ENCODE results near the gene LLGL2. TPM values are rescaled to one million over a fixed set of nuclear protein-coding genes. Genes with fewer than 3 reads are reported as not detected.

LLGL2 gene
- total RNA-seq, 1 donor from 2014 or later: 50.6 TPM

DNA sequence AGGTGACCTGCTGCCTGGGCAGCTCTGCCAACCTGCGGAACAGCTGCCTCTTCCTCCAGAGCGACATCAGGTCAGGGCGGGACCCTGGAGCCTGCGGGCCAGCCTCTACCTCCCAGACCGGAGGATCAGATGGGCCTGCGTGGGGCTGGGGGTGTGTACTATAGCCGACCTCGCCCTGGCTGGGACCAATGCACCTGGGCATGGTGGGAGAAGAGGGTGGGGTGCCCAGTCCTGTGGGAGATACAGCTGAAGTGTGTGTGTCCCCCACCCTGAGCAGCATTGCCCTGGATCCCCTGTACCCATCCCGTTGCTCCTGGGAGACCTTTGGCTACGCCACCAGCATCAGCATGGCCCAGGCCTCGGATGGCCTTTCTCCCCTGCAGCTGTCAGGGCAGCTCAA lies 29.5 kb upstream of the LLGL2 start:
- TF ChIP-seq, protein P1, sequence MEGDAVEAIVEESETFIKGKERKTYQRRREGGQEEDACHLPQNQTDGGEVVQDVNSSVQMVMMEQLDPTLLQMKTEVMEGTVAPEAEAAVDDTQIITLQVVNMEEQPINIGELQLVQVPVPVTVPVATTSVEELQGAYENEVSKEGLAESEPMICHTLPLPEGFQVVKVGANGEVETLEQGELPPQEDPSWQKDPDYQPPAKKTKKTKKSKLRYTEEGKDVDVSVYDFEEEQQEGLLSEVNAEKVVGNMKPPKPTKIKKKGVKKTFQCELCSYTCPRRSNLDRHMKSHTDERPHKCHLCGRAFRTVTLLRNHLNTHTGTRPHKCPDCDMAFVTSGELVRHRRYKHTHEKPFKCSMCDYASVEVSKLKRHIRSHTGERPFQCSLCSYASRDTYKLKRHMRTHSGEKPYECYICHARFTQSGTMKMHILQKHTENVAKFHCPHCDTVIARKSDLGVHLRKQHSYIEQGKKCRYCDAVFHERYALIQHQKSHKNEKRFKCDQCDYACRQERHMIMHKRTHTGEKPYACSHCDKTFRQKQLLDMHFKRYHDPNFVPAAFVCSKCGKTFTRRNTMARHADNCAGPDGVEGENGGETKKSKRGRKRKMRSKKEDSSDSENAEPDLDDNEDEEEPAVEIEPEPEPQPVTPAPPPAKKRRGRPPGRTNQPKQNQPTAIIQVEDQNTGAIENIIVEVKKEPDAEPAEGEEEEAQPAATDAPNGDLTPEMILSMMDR (IDR thresholded peaks at IDR 0.05; ENCODE audit: insufficient read depth, low read length, poor library complexity, severe bottlenecking): no peak
- H3K4me3 ChIP-seq (ENCODE audit: low read depth, low read length): no peak overlapping the region
- no peak for DNase-seq (ENCODE audit: low read depth)
- H3K36me3 ChIP-seq (ENCODE audit: control insufficient read depth, insufficient read depth, low read length): peaks cover 1% of the 10 kb centered on the region
- H3K27me3 ChIP-seq (ENCODE audit: control insufficient read depth, insufficient read depth, low read length): no peaks in the 10 kb centered on the region

DNA sequence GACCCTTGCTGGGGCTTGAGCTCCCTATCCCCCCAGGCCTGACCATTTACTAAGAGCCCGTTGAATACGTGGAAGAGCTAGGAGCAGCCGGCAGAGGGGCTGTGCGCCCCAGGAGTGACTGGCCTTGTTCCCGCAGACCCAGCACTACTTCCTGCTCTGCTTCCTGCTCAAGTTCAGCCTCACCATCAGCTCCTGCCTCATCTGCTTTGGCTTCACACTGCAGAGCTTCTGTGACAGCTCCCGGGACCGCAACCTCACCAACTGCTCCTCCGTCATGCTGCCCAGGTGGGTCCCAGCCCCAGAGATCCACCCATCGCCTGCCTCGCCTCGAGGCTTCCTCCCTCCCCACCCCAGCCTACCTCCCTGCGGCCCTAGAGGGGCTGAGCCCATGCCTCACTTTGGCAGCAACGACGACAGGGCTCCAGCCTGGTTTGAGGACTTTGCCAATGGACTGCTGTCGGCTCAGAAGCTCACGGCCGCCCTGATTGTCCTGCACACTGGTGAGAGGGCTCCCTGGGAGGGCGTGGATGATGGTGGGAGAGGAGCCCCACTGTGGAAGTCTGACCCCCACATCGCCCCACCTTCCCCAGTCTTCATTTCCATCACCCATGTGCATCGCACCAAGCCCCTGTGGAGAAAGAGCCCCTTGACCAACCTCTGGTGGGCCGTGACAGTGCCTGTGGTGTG lies 27.3 kb upstream of the LLGL2 start:
- TF ChIP-seq, protein P1 (IDR thresholded peaks at IDR 0.05; ENCODE audit: insufficient read depth, low read length, poor library complexity, severe bottlenecking): no peak
- Histone ChIP-seq H3K4me3 (ENCODE audit: low read depth, low read length) (no peak overlapping the region), H3K36me3 (ENCODE audit: control insufficient read depth, insufficient read depth, low read length) (peaks cover 1% of the 10 kb centered on the region), H3K27me3 (ENCODE audit: control insufficient read depth, insufficient read depth, low read length) (no peaks in the 10 kb centered on the region)
- DNase-seq (ENCODE audit: low read depth): no peak

DNA sequence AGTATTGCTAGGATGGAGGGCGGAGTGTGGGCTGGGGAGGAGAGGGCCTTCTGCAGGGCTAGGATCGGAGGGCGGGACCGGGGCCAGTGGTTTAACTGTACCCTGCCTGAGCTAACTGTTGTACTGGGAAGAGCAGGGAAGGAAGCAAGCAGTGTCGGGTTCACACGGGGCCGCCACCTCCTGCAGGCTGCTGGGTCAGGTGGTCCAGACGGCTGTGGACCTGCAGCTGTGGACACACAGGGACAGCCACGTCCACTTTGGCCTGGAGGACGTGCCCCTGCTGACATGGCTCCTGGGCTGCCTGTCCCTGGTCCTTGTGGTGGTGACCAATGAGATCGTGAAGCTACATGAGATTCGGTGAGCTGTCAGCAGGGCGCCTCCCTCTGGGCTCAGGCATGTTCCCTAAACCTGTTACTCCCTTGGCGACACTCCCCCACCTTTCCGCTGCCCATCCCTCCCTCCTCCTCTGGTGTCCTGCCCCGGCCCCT lies 26.7 kb upstream of the LLGL2 start:
- TF ChIP-seq, protein P1 (IDR thresholded peaks at IDR 0.05; ENCODE audit: insufficient read depth, low read length, poor library complexity, severe bottlenecking): no peak
- Histone ChIP-seq H3K36me3 (ENCODE audit: control insufficient read depth, insufficient read depth, low read length) (peaks cover 1% of the 10 kb centered on the region), H3K27me3 (ENCODE audit: control insufficient read depth, insufficient read depth, low read length) (no peaks in the 10 kb centered on the region), H3K4me3 (ENCODE audit: low read depth, low read length) (no peak overlapping the region)
- no peak for DNase-seq (ENCODE audit: low read depth)

DNA sequence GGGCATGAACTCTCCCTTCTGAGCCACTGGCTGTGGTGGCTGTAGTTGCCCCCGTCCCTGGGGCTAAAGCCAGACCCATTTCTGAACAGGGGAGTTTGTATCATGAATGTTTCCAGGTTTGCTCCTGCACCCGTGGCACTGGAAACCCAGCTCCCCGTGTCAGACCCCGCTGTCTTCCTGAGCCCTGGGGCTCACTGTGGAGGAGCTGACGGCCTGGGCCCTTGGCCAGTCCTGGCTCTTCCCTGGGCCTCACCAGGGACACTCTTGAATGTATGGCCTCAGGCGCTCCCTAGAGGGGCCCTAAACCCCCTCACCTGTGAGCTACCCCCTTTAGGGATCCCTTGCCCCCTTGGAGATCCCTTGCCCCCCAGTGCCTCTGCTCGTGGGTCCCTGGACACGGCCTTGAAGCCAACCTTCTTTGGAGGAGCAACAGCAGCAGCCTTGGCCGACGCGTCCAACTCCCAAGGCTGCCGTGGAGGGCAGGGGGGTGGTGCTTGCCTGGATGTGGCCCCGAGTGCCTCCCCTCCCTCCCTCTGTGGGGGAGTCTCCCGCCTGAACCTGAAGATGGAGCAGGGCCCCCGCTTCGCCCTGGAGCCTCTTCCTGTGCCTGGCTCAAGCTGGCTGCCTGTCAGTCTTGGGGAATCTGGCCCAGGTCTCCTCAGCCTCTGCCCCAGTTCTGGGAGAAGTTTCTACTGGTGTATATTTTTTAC lies 26.0 kb upstream of the LLGL2 start:
- Histone ChIP-seq H3K36me3 (ENCODE audit: control insufficient read depth, insufficient read depth, low read length) (peaks cover 1% of the 10 kb centered on the region), H3K27me3 (ENCODE audit: control insufficient read depth, insufficient read depth, low read length) (no peaks in the 10 kb centered on the region), H3K4me3 (ENCODE audit: low read depth, low read length) (no peak overlapping the region)
- DNase-seq (ENCODE audit: low read depth): no peak
- TF ChIP-seq, protein P1 (IDR thresholded peaks at IDR 0.05; ENCODE audit: insufficient read depth, low read length, poor library complexity, severe bottlenecking): no peak

DNA sequence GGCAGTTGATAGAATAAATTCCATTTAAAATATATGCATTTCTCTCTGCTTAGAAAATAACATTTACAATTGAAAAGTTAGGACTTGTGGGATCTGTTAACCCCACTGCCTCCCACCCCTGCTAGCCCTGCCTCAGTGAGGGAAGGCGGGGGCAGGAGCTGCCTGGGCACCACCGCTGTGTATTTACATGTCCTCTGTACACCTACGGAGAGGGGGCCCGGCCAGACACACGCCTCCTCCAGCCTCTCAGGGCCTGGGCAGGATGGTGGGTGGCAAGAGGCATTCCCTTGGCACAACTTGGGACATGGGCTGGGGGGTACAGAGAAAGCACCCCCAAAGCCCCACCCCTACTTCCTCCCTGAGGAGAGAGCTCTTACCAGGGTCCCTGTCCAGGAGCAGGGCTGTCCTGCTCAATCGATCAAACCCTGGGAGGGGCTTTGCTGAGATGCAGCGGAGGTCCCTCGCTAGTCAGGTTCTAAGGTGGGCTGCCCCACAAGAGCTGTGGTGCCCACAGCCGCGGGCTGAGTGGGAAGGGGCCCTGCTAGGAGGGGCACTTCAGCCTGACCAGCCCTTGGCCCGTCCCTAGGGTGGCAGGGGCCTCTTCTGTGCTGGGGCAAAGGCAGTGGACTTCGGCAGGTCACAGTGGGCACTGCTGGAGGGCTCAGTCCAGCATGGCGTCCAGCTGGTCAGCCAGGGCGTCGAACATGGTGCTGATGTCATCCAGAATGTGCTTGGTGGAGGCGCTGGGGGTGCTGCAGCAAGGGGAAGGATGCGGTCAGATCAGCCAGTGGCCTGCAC lies 24.9 kb upstream of the LLGL2 start:
- Histone ChIP-seq H3K27me3 (ENCODE audit: control insufficient read depth, insufficient read depth, low read length) (no peaks in the 10 kb centered on the region), H3K4me3 (ENCODE audit: low read depth, low read length) (no peak overlapping the region), H3K36me3 (ENCODE audit: control insufficient read depth, insufficient read depth, low read length) (peaks cover 1% of the 10 kb centered on the region)
- DNase-seq (ENCODE audit: low read depth): no peak
- TF ChIP-seq, protein P1 (IDR thresholded peaks at IDR 0.05; ENCODE audit: insufficient read depth, low read length, poor library complexity, severe bottlenecking): no peak
